HCT116 (cell line): Measurements from ENCODE around the gene TADA3.

Experiments
- CEBPB ChIP-seq: IDR thresholded peaks from 2 replicates; pipeline ENCODE4 v1.6.1; 2012; ENCODE audit warnings: low read depth
- JUND ChIP-seq: IDR thresholded peaks from 2 replicates; pipeline ENCODE4 v1.6.1; 2012
- MAX ChIP-seq: IDR thresholded peaks from 2 replicates; pipeline ENCODE4 v1.6.1; 2012
- POLR2A ChIP-seq: IDR thresholded peaks from 2 replicates; pipeline ENCODE4 v1.7.0; 2011; ENCODE audit warnings: borderline replicate concordance; ENCODE audit not compliant: insufficient read depth, insufficient read length; ENCODE audit errors: extremely low read depth
- POLR2AphosphoS5 ChIP-seq: IDR thresholded peaks from 2 replicates; pipeline ENCODE4 v1.6.1; 2011; ENCODE audit warnings: mild to moderate bottlenecking, low read depth, low read length, moderate library complexity
- SP1 ChIP-seq: IDR thresholded peaks from 2 replicates; pipeline ENCODE4 v1.6.1; 2012; ENCODE audit warnings: low read depth
- TCF7L2 ChIP-seq: IDR thresholded peaks from 2 replicates; pipeline ENCODE4 v1.7.0; 2011; ENCODE audit warnings: borderline replicate concordance, inconsistent platforms; ENCODE audit not compliant: insufficient read depth, insufficient read length; ENCODE audit errors: extremely low read depth
- TF ChIP-seq, protein P1 (sequence below), 3 experiments: fragments of 200-600 bp in 1 of 3; sonication (generic) in 1 of 3; IDR thresholded peaks in 2 of 3; conservative IDR thresholded peaks in 1 of 3; 2 replicates each; pipeline ENCODE4 v1.5.1; 2012 to 2017; ENCODE audit warnings: low read depth in 2 of 3, low read length in 2 of 3, antibody characterized with exemption in 1 of 3, borderline replicate concordance in 1 of 3, control low read depth in 1 of 3, mild to moderate bottlenecking in 1 of 3, mixed read lengths in 1 of 3, mixed run types in 1 of 3, moderate library complexity in 1 of 3; ENCODE audit not compliant: insufficient read depth in 1 of 3

DNA sequence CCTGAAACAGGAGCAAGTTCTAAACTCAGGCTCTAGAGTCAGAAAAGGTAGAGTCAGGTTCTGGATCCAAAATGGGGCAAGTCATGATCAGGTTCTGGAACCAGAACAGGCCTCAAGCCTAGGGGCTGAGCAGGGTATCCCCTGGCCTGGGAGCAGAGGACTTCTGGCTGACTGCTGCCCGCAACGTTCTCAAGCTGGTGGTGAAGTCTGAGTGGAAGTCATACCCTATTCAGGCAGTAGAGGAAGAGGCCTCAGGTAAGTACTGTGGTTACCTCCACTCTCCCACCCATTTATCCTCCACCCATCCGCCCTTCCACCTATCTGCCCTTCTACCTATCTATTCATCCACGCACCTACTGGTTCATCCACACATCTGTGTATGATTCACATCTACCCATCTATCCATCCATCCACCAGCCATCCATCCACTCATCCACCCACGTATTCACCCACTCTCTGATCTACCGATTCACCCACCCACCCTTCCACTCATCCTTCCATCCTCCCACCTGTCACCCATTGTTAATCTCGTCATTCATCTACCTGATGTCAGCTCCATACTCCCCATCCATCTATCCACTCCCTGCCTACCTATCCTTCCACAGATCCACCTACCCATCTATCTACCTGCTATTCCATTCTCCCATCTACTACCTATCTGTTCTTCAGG, 26.5 kb upstream of the TADA3 start:
- TF ChIP-seq, protein P1, sequence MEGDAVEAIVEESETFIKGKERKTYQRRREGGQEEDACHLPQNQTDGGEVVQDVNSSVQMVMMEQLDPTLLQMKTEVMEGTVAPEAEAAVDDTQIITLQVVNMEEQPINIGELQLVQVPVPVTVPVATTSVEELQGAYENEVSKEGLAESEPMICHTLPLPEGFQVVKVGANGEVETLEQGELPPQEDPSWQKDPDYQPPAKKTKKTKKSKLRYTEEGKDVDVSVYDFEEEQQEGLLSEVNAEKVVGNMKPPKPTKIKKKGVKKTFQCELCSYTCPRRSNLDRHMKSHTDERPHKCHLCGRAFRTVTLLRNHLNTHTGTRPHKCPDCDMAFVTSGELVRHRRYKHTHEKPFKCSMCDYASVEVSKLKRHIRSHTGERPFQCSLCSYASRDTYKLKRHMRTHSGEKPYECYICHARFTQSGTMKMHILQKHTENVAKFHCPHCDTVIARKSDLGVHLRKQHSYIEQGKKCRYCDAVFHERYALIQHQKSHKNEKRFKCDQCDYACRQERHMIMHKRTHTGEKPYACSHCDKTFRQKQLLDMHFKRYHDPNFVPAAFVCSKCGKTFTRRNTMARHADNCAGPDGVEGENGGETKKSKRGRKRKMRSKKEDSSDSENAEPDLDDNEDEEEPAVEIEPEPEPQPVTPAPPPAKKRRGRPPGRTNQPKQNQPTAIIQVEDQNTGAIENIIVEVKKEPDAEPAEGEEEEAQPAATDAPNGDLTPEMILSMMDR (IDR thresholded peaks at IDR 0.05 in 2 of 3, conservative IDR thresholded peaks at IDR 0.05 in 1 of 3; ENCODE audit: borderline replicate concordance in 1 of 3, insufficient read depth in 1 of 3, low read depth in 2 of 3, low read length in 2 of 3): no peak
- TF ChIP-seq SP1 (no peak), TCF7L2 (no peak), CEBPB (no peak), MAX (no peak), POLR2A (no peak), POLR2AphosphoS5 (no peak), JUND (no peak)
